ENCODE data around the gene RPL22L1.

GRCh38 chr3:170909129-170909903 lies 39.3 kb upstream of the RPL22L1 start:
- TF ChIP-seq EZH2phosphoT487 (IDR thresholded peaks at IDR 0.05; ENCODE audit: borderline replicate concordance, low read length) (no peak), CTCF (conservative IDR thresholded peaks at IDR 0.05; ENCODE audit: low read depth, low read length) (no peak)

All from PC-3 (cell line).